ENCODE measurements around the gene UBQLN2. TPM values are rescaled to one million over a fixed set of nuclear protein-coding genes. Genes with fewer than 3 reads are reported as not detected.

UBQLN2 gene
- 3.9 and 5.1 TPM in 2 replicates for total RNA-seq

DNA sequence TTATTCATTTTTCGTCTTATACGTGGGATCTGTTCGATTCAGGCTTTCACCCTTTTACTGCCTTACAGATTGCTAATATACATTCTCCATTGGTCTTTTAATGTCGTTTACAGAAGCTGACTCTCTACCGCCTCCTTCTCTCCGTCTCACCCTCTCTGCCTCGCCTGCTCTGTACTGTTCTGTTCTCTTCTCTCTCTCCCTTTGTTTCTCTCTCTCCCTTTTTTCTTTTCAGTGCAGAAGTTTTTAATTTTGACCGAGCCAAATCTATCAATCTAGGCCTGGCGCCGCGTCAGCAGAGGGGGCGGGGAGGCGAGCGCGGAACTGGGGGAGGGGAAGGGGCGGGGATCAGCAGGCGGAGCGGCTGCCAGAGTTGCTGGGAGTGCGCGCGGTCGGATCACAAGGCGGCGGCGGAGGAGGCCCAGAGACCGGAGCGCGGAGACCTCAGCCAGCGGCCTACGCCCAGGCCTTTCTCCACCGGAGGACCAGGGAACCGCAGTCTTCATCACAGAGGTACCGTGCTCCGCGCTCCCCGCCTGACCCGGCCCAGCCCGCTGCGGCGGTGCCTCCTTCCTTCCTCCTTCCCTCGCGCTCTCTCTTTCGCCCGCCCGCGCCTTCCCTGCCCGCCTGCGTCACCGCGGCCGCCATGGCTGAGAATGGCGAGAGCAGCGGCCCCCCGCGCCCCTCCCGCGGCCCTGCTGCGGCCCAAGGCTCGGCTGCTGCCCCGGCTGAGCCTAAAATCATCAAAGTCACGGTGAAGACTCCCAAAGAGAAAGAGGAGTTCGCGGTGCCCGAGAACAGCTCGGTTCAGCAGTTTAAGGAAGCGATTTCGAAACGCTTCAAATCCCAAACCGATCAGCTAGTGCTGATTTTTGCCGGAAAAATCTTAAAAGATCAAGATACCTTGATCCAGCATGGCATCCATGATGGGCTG is at the start of gene UBQLN2:
TSS of gene UBQLN2 (plus strand) at position 397 of the 931 bp plus-strand sequence. CDS start at position 644, 247 bp downstream.

Other genes with a start within 250 kb of the UBQLN2 start
- 5.1 and 6.8 TPM in 2 replicates for gene NBDY, start 165.6 kb downstream of the UBQLN2 start, total RNA-seq